Measurements from ENCODE around the gene CRTC3.

DNA sequence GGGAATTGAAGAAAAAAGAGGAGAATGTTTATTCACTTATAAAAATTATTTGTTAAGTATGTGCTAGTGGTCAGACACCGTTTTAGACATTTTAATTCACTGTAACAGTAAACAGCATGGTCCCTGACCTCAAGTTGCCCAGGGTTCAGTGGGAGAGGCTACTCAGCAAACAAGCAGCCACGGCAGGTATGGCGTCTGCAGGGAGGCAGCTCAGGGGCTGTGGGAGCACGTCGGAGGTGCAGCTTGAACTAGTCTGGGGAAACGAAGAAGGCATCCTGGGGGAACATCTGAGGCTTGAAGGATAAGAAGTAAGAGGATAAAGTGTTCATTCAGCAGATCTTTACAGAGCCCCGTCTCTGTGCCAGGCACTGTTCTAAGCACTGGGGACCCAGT, 66.0 kb downstream of the CRTC3 start:
- TF ChIP-seq ZNF253 (CRISPR knock-in tag; IDR thresholded peaks at IDR 0.05; ENCODE audit: borderline replicate concordance) (no peak), PCBP1 (IDR thresholded peaks at IDR 0.05; ENCODE audit: borderline replicate concordance, low read depth, low read length) (no peak), RERE (CRISPR knock-in tag; IDR thresholded peaks at IDR 0.05; ENCODE audit: low read depth) (no peak), NFRKB (IDR thresholded peaks at IDR 0.05) (no peak), ZC3H13 (CRISPR knock-in tag; IDR thresholded peaks at IDR 0.05) (no peak), CREB1 (IDR thresholded peaks at IDR 0.05) (no peak), CREB1 (CRISPR knock-in tag; IDR thresholded peaks at IDR 0.05) (no peak), ZNF891 (CRISPR knock-in tag; IDR thresholded peaks at IDR 0.05) (no peak)
- TF ChIP-seq, protein P1, sequence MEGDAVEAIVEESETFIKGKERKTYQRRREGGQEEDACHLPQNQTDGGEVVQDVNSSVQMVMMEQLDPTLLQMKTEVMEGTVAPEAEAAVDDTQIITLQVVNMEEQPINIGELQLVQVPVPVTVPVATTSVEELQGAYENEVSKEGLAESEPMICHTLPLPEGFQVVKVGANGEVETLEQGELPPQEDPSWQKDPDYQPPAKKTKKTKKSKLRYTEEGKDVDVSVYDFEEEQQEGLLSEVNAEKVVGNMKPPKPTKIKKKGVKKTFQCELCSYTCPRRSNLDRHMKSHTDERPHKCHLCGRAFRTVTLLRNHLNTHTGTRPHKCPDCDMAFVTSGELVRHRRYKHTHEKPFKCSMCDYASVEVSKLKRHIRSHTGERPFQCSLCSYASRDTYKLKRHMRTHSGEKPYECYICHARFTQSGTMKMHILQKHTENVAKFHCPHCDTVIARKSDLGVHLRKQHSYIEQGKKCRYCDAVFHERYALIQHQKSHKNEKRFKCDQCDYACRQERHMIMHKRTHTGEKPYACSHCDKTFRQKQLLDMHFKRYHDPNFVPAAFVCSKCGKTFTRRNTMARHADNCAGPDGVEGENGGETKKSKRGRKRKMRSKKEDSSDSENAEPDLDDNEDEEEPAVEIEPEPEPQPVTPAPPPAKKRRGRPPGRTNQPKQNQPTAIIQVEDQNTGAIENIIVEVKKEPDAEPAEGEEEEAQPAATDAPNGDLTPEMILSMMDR (CRISPR knock-in tag; IDR thresholded peaks at IDR 0.05), result no peak
- TF ChIP-seq, protein P2, sequence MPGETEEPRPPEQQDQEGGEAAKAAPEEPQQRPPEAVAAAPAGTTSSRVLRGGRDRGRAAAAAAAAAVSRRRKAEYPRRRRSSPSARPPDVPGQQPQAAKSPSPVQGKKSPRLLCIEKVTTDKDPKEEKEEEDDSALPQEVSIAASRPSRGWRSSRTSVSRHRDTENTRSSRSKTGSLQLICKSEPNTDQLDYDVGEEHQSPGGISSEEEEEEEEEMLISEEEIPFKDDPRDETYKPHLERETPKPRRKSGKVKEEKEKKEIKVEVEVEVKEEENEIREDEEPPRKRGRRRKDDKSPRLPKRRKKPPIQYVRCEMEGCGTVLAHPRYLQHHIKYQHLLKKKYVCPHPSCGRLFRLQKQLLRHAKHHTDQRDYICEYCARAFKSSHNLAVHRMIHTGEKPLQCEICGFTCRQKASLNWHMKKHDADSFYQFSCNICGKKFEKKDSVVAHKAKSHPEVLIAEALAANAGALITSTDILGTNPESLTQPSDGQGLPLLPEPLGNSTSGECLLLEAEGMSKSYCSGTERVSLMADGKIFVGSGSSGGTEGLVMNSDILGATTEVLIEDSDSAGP (CRISPR knock-in tag; IDR thresholded peaks at IDR 0.05; ENCODE audit: borderline replicate concordance), result no peak
- TF ChIP-seq, protein P3, sequence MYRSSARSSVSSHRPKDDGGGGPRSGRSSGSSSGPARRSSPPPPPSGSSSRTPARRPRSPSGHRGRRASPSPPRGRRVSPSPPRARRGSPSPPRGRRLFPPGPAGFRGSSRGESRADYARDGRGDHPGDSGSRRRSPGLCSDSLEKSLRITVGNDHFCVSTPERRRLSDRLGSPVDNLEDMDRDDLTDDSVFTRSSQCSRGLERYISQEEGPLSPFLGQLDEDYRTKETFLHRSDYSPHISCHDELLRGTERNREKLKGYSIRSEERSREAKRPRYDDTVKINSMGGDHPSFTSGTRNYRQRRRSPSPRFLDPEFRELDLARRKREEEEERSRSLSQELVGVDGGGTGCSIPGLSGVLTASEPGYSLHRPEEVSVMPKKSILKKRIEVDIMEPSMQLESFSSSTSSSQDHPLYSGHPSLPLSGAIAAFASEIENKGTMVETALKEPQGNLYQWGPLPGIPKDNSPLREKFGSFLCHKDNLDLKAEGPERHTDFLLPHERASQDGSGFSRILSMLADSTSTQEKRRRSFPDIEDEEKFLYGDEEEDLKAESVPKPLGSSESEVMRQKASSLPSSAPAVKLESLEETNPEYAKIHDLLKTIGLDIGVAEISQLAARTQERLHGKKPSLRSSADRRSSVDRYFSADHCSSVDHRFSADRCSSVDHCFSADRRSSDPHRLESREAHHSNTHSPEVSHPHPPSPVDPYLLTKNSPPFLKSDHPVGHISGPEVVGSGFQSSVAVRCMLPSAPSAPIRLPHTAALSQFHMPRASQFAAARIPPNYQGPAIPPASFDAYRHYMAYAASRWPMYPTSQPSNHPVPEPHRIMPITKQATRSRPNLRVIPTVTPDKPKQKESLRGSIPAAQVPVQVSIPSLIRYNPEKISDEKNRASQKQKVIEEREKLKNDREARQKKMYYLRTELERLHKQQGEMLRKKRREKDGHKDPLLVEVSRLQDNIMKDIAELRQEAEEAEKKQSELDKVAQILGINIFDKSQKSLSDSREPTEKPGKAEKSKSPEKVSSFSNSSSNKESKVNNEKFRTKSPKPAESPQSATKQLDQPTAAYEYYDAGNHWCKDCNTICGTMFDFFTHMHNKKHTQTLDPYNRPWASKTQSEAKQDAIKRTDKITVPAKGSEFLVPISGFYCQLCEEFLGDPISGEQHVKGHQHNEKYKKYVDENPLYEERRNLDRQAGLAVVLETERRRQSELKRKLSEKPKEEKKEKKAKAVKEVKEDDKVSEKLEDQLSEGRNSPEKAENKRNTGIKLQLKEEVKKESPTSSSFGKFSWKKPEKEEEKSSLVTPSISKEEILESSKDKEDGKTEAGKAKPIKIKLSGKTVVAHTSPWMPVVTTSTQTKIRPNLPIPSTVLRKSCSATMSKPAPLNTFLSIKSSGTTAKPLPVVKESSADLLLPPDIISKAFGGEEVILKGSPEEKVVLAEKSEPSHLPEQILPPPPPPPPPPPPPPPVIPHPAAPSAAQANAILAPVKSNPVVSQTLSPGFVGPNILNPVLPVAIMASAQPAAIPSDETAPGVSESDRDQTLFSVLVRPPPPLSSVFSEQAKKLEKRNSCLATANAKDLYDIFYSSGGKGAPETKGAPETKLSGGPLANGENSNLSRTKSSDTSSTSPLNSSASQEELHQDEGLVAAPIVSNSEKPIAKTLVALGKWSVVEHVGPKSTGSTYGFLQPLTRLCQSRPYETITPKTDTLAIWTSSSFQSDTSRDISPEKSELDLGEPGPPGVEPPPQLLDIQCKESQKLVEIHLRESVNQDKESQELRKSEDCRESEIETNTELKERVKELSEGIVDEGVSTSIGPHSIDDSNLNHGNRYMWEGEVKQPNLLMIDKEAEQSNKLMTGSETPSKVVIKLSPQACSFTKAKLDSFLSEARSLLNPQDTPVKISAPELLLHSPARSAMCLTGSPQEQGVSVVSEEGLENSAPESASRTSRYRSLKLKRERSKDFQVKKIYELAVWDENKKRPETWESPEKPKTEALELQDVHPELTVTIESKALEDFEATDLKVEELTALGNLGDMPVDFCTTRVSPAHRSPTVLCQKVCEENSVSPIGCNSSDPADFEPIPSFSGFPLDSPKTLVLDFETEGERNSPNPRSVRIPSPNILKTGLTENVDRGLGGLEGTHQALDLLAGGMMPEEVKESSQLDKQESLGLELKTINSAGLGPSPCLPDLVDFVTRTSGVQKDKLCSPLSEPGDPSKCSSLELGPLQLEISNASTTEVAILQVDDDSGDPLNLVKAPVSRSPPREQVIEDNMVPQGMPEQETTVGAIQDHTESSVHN (CRISPR knock-in tag; IDR thresholded peaks at IDR 0.05), result no peak
